Measurements from ENCODE around the gene EXOG.
"Not testable (repeated sequence)": the region's sequence is repeated elsewhere in the genome, so short reads cannot be mapped to it uniquely, and the experiment has no call there.

EXOG gene

GRCh38 chr3:38563886-38564270 lies 67.7 kb downstream of the EXOG start:
- DNase-seq (ENCODE audit: low read depth), result no peak

- no peak for DNase-seq (ENCODE audit: low read depth)
Measured at GRCh38 chr3:38564631-38565338, 68.6 kb downstream of the EXOG start.

- no peak for DNase-seq (ENCODE audit: low read depth)
Measured at GRCh38 chr3:38565339-38566214, 69.4 kb downstream of the EXOG start.

- no peak for DNase-seq (ENCODE audit: low read depth)
Measured at GRCh38 chr3:38566215-38566528, 70.0 kb downstream of the EXOG start.

- DNase-seq (ENCODE audit: low read depth), result not testable (repeated sequence)
Measured at GRCh38 chr3:38566794-38567193, 70.7 kb downstream of the EXOG start.

- no peak for DNase-seq (ENCODE audit: low read depth)
Measured at GRCh38 chr3:38567498-38567897, 71.4 kb downstream of the EXOG start.

- DNase-seq (ENCODE audit: low read depth), result no peak
Measured at GRCh38 chr3:38573111-38573510, 77.0 kb downstream of the EXOG start.

GRCh38 chr3:38573556-38573955 lies 77.4 kb downstream of the EXOG start:
- DNase-seq (ENCODE audit: low read depth), result no peak

GRCh38 chr3:38574411-38575278 lies 78.5 kb downstream of the EXOG start:
- DNase-seq (ENCODE audit: low read depth), result no peak

GRCh38 chr3:38575279-38575843 lies 79.2 kb downstream of the EXOG start:
- no peak for DNase-seq (ENCODE audit: low read depth)

All from activated T-cell treated with anti-CD3 and anti-CD28 coated beads for 48 hours (primary cell).